GM12872 (cell line): ENCODE data around the gene CACNA1I.
A peak's percentile ranks its signal among the peaks of the same experiment; 100 is the strongest.

Experiments
- TF ChIP-seq, protein P1 (sequence below): IDR thresholded peaks from 3 replicates; pipeline ENCODE4 v1.5.1; 2011; ENCODE audit warnings: low read depth, mild to moderate bottlenecking, low read length, moderate library complexity; ENCODE audit not compliant: insufficient read depth

CACNA1I gene

DNA sequence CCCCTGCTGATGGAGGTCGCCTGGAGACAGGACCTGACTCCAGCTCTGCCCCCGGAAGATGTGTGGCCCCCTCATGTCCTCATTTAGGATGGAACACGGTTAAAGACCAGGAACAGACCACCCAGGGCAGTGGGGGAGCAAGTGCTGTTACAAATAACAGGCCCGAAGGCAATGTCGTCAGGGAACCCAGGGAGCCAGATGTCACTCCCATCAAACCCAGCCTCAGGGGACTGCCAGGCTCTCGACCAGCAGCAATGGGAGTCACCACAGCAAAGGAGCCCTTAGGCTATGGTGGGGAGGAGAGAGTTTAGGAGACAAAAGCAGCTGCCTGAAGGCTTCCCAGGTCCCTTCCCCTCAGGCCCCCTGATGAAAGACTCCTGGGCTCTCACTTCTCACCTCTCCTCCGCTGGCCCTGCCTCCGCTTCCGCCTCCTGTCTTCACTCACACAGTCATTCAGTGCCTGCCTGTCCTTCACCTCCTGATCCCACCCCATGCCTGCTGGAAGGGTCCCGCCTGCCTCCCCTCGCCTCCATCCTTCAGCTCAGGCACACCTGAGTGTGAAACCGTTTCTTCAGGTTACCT lies 42.4 kb upstream of the CACNA1I start:
- TF ChIP-seq, protein P1, sequence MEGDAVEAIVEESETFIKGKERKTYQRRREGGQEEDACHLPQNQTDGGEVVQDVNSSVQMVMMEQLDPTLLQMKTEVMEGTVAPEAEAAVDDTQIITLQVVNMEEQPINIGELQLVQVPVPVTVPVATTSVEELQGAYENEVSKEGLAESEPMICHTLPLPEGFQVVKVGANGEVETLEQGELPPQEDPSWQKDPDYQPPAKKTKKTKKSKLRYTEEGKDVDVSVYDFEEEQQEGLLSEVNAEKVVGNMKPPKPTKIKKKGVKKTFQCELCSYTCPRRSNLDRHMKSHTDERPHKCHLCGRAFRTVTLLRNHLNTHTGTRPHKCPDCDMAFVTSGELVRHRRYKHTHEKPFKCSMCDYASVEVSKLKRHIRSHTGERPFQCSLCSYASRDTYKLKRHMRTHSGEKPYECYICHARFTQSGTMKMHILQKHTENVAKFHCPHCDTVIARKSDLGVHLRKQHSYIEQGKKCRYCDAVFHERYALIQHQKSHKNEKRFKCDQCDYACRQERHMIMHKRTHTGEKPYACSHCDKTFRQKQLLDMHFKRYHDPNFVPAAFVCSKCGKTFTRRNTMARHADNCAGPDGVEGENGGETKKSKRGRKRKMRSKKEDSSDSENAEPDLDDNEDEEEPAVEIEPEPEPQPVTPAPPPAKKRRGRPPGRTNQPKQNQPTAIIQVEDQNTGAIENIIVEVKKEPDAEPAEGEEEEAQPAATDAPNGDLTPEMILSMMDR, result no peak

DNA sequence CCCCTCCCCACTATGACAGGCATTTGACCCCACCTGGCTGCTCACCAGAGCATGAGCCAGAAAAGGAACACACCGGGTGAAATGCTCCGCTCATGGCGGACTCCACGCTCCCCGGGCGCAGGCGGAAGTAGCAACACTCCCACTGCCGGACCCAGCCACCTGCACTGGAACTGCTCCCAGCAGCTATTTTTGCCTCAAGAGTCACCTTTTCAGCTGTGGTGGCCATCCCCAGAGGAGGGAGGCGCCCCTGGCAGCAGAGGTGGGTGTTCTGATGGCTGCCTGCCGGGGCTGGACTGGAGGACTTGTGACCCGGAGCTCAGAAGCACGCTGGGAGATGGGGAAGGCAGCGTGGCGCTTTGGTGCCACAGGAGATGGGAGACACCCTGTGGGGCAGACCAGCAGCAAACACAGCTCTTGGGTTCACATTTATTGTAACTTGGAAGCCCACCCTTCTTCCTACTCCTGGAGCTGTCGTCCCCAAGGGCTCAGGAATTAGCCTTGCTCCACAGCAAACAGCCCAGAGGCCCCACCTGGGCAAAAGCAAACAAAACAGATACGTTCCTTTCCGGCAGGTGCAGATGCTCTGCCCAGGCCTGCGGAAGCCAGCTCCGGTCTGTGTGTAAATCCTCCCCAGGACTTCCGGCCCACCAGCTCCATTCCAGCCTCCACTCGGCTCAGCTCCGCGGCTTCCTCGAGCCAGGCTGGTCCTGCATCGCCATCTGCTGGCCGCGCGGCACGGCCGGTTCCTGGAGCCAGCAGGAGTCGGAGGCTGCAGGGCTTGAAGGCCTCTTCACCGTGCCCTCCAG lies 41.7 kb upstream of the CACNA1I start:
- TF ChIP-seq, protein P1, result peak; percentile 99

DNA sequence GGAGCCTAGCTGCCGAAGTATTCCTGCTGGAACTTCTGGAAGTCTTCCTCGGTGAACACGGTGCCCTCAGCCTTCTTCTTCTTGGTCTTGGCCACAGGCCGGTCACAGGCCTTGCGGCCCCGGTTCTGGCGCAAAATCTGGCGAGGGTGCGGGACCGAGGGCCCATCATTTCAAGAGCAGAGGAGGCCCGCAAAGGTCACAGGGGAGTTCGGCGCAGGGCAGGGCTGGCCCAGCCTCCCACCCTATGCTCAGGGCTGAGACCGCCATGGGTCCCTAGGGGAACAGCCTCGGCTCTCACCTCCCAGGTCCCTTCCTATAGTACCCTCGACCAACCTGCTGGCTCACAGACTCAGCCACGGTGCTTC lies 41.1 kb upstream of the CACNA1I start:
- TF ChIP-seq, protein P1, result no peak

DNA sequence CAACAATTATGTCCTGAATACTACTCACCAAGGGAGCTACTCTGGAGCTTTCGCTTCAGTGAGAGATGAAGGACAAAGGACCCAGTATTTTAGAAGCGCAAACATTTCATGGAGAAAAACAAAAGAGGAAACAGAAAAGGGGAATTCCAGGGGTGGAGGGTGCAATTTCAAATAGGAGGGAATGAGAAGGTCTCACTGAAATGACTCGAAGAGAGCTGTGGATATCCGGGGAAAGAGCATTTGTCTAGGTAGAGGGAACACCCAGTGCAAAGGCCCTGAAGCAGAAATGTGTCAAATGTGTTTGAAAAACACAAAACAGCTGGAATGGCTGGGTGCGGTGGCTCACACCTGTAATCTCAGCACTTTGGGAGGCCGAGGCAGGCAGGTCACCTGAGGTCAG lies 40.4 kb upstream of the CACNA1I start:
- TF ChIP-seq, protein P1, result no peak

DNA sequence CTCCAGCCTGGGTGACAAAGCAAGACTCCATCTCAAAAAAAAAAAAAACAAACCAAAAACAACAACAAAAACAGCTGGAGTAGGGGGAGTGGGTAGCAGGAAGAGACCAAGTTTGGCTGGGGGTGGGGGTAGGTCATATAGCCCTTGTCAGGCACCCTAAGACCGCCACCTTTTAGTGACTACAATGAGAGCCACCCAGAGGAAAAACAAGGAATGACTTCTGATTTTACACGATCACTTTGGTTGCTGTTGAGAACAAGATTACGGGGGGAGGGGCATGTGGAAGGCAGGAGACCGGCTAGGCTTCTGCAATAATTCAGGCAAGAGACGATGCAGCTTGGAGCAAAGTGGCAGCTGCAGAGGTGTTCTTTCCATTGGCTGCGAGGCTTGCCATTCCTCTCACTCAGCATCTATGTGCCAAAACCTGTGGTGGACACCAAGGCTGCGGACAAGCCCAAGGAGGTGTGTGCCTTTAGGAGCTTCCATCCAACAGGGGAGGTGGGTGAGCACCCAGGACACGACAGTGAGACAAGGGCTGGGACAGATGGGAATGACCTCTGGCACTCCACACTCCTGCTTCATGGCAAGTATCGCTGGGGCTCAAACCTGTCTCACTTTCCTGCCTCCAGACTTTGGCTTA lies 39.7 kb upstream of the CACNA1I start:
- TF ChIP-seq, protein P1, result peak; percentile 39; the same call in 1 of the 3 replicates

DNA sequence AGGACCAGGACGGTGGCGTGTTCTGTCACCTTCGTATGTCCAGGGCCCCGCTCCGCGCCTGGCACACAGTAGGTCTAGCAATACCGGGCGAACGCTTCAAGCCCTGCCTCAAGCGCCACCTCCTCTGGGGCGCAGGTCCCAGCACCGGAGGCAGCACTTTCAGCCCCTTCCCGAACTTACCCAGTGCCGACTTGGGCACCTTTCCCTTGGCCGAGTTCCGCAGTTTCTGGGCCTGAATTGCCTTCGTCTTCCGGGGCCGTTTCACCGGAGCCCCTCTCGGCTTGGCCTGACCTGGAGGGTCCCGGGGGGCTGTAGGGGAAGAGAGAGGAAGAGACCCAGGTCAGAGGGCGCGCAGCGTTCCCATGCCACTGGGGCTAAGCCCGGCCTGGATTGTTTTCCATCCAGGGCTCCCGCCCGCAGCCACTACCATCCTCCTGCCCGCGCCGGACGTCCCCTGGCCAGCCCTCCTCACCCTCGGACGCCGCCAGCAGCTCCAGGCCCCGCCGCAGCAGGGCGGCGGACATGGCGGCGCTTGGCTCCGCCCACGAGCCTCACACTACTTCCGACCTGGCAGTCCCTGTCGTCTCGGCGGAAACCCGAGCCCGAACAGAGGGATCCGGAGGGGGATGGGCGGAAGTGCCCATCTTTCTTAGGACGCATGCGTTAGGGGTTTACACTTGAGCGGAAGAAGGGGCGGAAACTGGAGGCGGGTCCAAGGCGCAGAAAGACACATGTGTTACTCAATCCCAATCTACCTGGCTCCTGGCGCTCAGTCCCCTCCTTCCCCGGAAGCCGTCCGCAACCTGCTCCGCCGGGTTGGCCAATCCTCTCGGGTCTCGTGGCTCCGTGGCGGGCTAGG lies 38.1 kb upstream of the CACNA1I start, which contains the start of gene RPS19BP1:
Gene RPS19BP1, minus strand, starts transcription at position 534 of the 859 bp plus-strand sequence. Its CDS starts 10 bp downstream, at position 524.
- TF ChIP-seq, protein P1, result no peak
